HEK293 (cell line): Measurements from ENCODE around the gene LRRC2.

Experiments used
- CTCF ChIP-seq: fragments of 450-650 bp; formaldehyde crosslinking; IDR thresholded peaks from 2 replicates; pipeline ENCODE4 v1.5.1; 2016; ENCODE audit warnings: missing biosample characterization, missing genetic modification characterization
- KLF16 ChIP-seq: fragments of 450-650 bp; formaldehyde crosslinking; IDR thresholded peaks from 2 replicates; pipeline ENCODE4 v1.5.1; 2017; ENCODE audit warnings: missing biosample characterization, missing genetic modification characterization
- KLF8 ChIP-seq: fragments of 450-650 bp; formaldehyde crosslinking; IDR thresholded peaks from 2 replicates; pipeline ENCODE4 v1.5.1; 2016; ENCODE audit warnings: missing biosample characterization, missing genetic modification characterization
- YY1 ChIP-seq: fragments of 450-650 bp; formaldehyde crosslinking; IDR thresholded peaks from 2 replicates; pipeline ENCODE4 v1.5.1; 2018; ENCODE audit warnings: missing biosample characterization, missing genetic modification characterization
- ZBTB7A ChIP-seq: fragments of 450-650 bp; formaldehyde crosslinking; IDR thresholded peaks from 2 replicates; pipeline ENCODE4 v1.5.1; 2016; ENCODE audit warnings: low read depth, missing biosample characterization, missing genetic modification characterization
- ZNF140 ChIP-seq: fragments of 450-650 bp; formaldehyde crosslinking; IDR thresholded peaks from 2 replicates; pipeline ENCODE4 v1.5.1; 2016; ENCODE audit warnings: missing biosample characterization, missing genetic modification characterization
- ZNF211 ChIP-seq: fragments of 450-650 bp; formaldehyde crosslinking; IDR thresholded peaks from 2 replicates; pipeline ENCODE4 v1.5.1; 2016; ENCODE audit warnings: low read depth, missing biosample characterization, missing genetic modification characterization
- ZNF274 ChIP-seq, 2 experiments: fragments of 200-500 bp in 1 of 2; fragments of 450-650 bp in 1 of 2; sonication (Bioruptor generic) in 1 of 2; formaldehyde crosslinking in 1 of 2; IDR thresholded peaks; 2 replicates each; pipeline versions ENCODE4 v1.5.1 to v1.6.1; 2014 to 2016; ENCODE audit warnings: borderline replicate concordance in 1 of 2, inconsistent platforms in 1 of 2, low read length in 1 of 2, missing biosample characterization in 1 of 2, missing genetic modification characterization in 1 of 2
- ZNF701 ChIP-seq: fragments of 450-650 bp; formaldehyde crosslinking; IDR thresholded peaks from 2 replicates; pipeline ENCODE4 v1.5.1; 2016; ENCODE audit warnings: missing biosample characterization, missing genetic modification characterization
- TF ChIP-seq, protein P1 (sequence below): fragments of 450-650 bp; formaldehyde crosslinking; IDR thresholded peaks from 2 replicates; pipeline ENCODE4 v1.5.1; 2016; ENCODE audit warnings: missing biosample characterization, missing genetic modification characterization

DNA sequence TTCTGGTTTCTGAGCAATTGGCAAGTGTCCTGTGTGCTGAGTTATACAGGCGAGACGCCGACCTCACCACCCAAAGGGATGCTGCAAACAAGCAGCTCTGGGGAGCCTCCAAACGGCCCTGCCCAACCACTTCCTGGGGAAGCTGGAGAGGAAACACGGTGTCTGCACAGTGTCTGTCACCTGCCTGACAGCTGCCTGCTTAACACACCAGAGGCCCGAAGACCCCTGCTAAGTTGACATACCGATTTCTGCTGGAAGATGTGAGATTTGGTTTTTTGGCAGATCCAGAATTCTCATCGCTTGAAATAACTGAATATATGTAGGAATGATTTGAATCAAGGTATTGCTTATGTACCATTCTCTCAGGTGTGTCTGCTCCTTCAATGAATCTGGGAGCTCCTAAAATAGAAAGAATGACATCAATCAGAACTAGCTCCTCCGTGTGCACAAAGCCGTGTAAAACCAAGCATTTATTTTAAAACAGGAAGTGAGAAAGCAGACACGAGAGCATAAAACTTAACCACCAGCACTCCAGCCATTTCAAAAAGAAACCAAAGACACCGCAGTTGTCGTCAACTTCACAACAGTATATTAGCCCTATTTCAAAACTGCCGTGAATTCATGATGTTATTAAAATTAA lies 27.2 kb downstream of the LRRC2 start:
- TF ChIP-seq, protein P1, sequence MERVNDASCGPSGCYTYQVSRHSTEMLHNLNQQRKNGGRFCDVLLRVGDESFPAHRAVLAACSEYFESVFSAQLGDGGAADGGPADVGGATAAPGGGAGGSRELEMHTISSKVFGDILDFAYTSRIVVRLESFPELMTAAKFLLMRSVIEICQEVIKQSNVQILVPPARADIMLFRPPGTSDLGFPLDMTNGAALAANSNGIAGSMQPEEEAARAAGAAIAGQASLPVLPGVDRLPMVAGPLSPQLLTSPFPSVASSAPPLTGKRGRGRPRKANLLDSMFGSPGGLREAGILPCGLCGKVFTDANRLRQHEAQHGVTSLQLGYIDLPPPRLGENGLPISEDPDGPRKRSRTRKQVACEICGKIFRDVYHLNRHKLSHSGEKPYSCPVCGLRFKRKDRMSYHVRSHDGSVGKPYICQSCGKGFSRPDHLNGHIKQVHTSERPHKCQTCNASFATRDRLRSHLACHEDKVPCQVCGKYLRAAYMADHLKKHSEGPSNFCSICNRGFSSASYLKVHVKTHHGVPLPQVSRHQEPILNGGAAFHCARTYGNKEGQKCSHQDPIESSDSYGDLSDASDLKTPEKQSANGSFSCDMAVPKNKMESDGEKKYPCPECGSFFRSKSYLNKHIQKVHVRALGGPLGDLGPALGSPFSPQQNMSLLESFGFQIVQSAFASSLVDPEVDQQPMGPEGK (tag by site-specific recombination): no peak
- TF ChIP-seq CTCF (tag by site-specific recombination) (no peak), ZNF211 (tag by site-specific recombination) (no peak), KLF8 (tag by site-specific recombination) (no peak), ZNF274 (IDR thresholded peaks at IDR 0.05; ENCODE audit: low read length) (no peak), ZNF274 (tag by site-specific recombination; IDR thresholded peaks at IDR 0.05; ENCODE audit: borderline replicate concordance) (no peak), YY1 (tag by site-specific recombination) (no peak), ZNF140 (tag by site-specific recombination) (no peak), ZBTB7A (tag by site-specific recombination) (no peak), KLF16 (no peak), ZNF701 (tag by site-specific recombination) (no peak)
